K562 (cell line): ENCODE measurements around the gene CZIB. TPM values are rescaled to one million over a fixed set of nuclear protein-coding genes. Genes with fewer than 3 reads are reported as not detected.
A peak's percentile ranks its signal among the peaks of the same experiment; 100 is the strongest.

Source experiments
- ATAC-seq: fragments of 200-7000 bp; cut with Tn5 transposase; 3 replicates; pipeline ENCODE4 v1.9.1; 2020; ENCODE audit warnings: moderate library complexity
- BruUV-seq: library from RNA; stranded (reverse); fragments of 400-500 nt; replicated peaks from 2 replicates; lab custom pipeline; 2021; lab: Mats Ljungman, UMichigan
- CTCF ChIA-PET: fragments of 300-600 bp; formaldehyde crosslinking; extraction: SDS; loops from one replicate; lab custom pipeline; 2021; ENCODE audit warnings: low intra/inter-chr PET ratio; lab: Yijun Ruan, JAX
- POLR2A ChIA-PET: fragments of 300-600, 350-650 bp; sonication (Branson Sonifier 250); formaldehyde crosslinking; extraction: SDS; loops from one replicate; lab custom pipeline; 2021; ENCODE audit warnings: antibody characterized with exemption, inconsistent platforms; lab: Yijun Ruan, JAX
- DNase-seq, 4 experiments: peaks; one replicate each; pipeline versions ENCODE4 v3.0.0 to v3.0.0-alpha.2; 2011 to 2018; ENCODE audit warnings: low spot score in 3 of 4, mixed read lengths in 3 of 4; ENCODE audit errors: extremely low read depth in 1 of 4
- FAIRE-seq: peaks from 2 replicates; lab custom pipeline; 2011; peaks lifted over from hg19 to GRCh38; lab: Jason Lieb, UNC
- H2AFZ ChIP-seq: 2 replicates; pipeline ENCODE4 v1.6.0; 2011; ENCODE audit warnings: low read depth, low read length, control low read depth, inconsistent platforms
- H3K27ac ChIP-seq: fragments of 200-600 bp; 3 replicates; pipeline ENCODE4 v1.8.0; 2011; ENCODE audit warnings: low read depth, mild to moderate bottlenecking, control low read depth, inconsistent platforms, low read length, moderate library complexity, mixed read lengths; ENCODE audit errors: extremely low read depth
- H3K27me3 ChIP-seq, 2 experiments: fragments of 300-600 bp in 1 of 2; 2 replicates in 1 of 2; 3 replicates in 1 of 2; pipeline versions ENCODE4 v1.6.0 to v1.8.0; 2011; ENCODE audit warnings: inconsistent platforms in 2 of 2, low read length in 2 of 2, mild to moderate bottlenecking in 1 of 2, mixed read lengths in 1 of 2, moderate library complexity in 1 of 2; ENCODE audit not compliant: control insufficient read depth in 2 of 2, insufficient read depth in 2 of 2
- H3K36me3 ChIP-seq: fragments of 300-600 bp; 3 replicates; pipeline ENCODE4 v1.8.0; 2011; ENCODE audit warnings: mild to moderate bottlenecking, low read length, inconsistent platforms; ENCODE audit not compliant: control insufficient read depth, insufficient read depth
- H3K4me1 ChIP-seq, 2 experiments: fragments of 200-600 bp in 1 of 2; replicated peaks in 1 of 2; 2 replicates in 1 of 2; 3 replicates in 1 of 2; pipeline versions ENCODE4 v1.5.1 to v1.8.0; 2011; ENCODE audit warnings: inconsistent platforms in 2 of 2, low read length in 2 of 2, mild to moderate bottlenecking in 1 of 2, mixed read lengths in 1 of 2, moderate library complexity in 1 of 2; ENCODE audit not compliant: control insufficient read depth in 2 of 2, insufficient read depth in 2 of 2
- H3K4me2 ChIP-seq: 2 replicates; pipeline ENCODE4 v1.6.1; 2011; ENCODE audit warnings: low read length, control low read depth, inconsistent platforms, mixed read lengths; ENCODE audit not compliant: insufficient read depth
- H3K4me3 ChIP-seq: fragments of 200-600 bp; sonication (generic), shearing (Covaris generic); 2 replicates; pipeline ENCODE4 v1.5.1; 2016; ENCODE audit warnings: control low read depth, inconsistent platforms
- H3K79me2 ChIP-seq: fragments of 200-600 bp; 3 replicates; pipeline ENCODE4 v1.8.0; 2011; ENCODE audit warnings: low read length, inconsistent platforms; ENCODE audit not compliant: control insufficient read depth, insufficient read depth
- H3K9ac ChIP-seq, 2 experiments: 2 replicates each; pipeline versions ENCODE4 v1.6.0 to v1.6.1; 2011; ENCODE audit warnings: low read depth in 2 of 2, low read length in 2 of 2, control low read depth in 1 of 2, inconsistent platforms in 1 of 2, mild to moderate bottlenecking in 1 of 2, mixed read lengths in 1 of 2; ENCODE audit not compliant: insufficient read depth in 1 of 2
- H3K9me1 ChIP-seq: one replicate; pipeline ENCODE4 v1.6.0; 2011; ENCODE audit warnings: inconsistent platforms, mild to moderate bottlenecking, low read length, moderate library complexity; ENCODE audit not compliant: control insufficient read depth, insufficient read depth
- H3K9me3 ChIP-seq: replicated peaks from 2 replicates; pipeline ENCODE4 v1.5.1; 2011; ENCODE audit warnings: low read depth, low read length, inconsistent platforms; ENCODE audit not compliant: control insufficient read depth, insufficient read depth
- H4K20me1 ChIP-seq: replicated peaks from 2 replicates; pipeline ENCODE4 v1.6.1; 2011; ENCODE audit warnings: low read length, inconsistent platforms, mixed read lengths; ENCODE audit not compliant: control insufficient read depth, insufficient read depth
- CREM ChIP-seq: IDR thresholded peaks from 2 replicates; pipeline ENCODE4 v1.6.1; 2014; ENCODE audit warnings: antibody characterized with exemption, low read depth
- GTF2A2 ChIP-seq: IDR thresholded peaks from 2 replicates; pipeline ENCODE4 v1.6.1; 2016; ENCODE audit warnings: mild to moderate bottlenecking, missing genetic modification characterization, missing compliant biosample characterization
- MLLT1 ChIP-seq, 2 experiments: fragments of 450-650 bp; IDR thresholded peaks; 2 replicates each; pipeline ENCODE4 v1.6.1; 2016
- THAP12 ChIP-seq: fragments of 250-450 bp; sonication (Bioruptor Pico); IDR thresholded peaks from 2 replicates; pipeline ENCODE4 v1.9.0; 2021; ENCODE audit warnings: mild to moderate bottlenecking, inconsistent platforms
- ZBTB40 ChIP-seq, 2 experiments: fragments of 450-650 bp in 1 of 2; sonication (generic) in 1 of 2; formaldehyde crosslinking in 1 of 2; IDR thresholded peaks; 2 replicates each; pipeline versions ENCODE4 v1.7.1 to v1.9.0; 2016 to 2022; ENCODE audit warnings: inconsistent platforms in 1 of 2, mild to moderate bottlenecking in 1 of 2, missing genetic modification reagents in 1 of 2
- WGBS: fragments of 100-300 bp; shearing (Covaris generic); methylation state at CpG from one replicate; pipeline ENCODE4 v1.1.6; 2016; ENCODE audit warnings: low coverage, mixed read lengths; ENCODE audit not compliant: insufficient coverage; ENCODE audit errors: missing lambda C conversion rate; 5-methylcytosine and 5-hydroxymethylcytosine counted together
- in situ Hi-C: fragments of 300-500 bp; cut with MboI; formaldehyde crosslinking; loops from 4 replicates; pipeline ENCODE4 v1.15.0; 2018; ENCODE audit warnings: inconsistent platforms, mixed read lengths
- intact Hi-C: fragments of 100-400 bp; cut with micrococcal nuclease; formaldehyde crosslinking; loops from 2 replicates; pipeline ENCODE4 v1.14.2; 2022
- polyA plus RNA-seq, 8 experiments: library from polyadenylated mRNA; depleted of rRNA in 4 of 8; stranded (reverse) in 5 of 8; unstranded in 3 of 8; fragments of >200 nt; fragmentation: Nextera tagmentation in 2 of 8; fragmentation: Illumina TruSeq in 1 of 8; extraction: Ambion mirVana in 2 of 8; extraction: Trizol in 1 of 8; gene quantifications; 2 replicates each; pipeline versions ENCODE4 v1.2.1 to v1.2.3, GENCODE V29; 2011 to 2014; ENCODE audit warnings: inconsistent platforms in 1 of 8, missing spikeins in 1 of 8
- total RNA-seq, 7 experiments: library from RNA; depleted of rRNA in 6 of 7; stranded (reverse); fragments of >200 nt in 6 of 7; fragmentation: Illumina TruSeq in 2 of 7; extraction: Trizol in 2 of 7; gene quantifications; 2 replicates each; pipeline versions ENCODE4 v1.2.1 to v1.2.3, GENCODE V29; 2011 to 2021; ENCODE audit warnings: low replicate concordance in 1 of 7

CZIB gene
- total and polyA plus RNA-seq, 9 of the 15 experiments (the other 6 are each of a cell fraction or from before 2014, with no cell fraction given): 52.6 to 111 (median 80.0) TPM

DNA sequence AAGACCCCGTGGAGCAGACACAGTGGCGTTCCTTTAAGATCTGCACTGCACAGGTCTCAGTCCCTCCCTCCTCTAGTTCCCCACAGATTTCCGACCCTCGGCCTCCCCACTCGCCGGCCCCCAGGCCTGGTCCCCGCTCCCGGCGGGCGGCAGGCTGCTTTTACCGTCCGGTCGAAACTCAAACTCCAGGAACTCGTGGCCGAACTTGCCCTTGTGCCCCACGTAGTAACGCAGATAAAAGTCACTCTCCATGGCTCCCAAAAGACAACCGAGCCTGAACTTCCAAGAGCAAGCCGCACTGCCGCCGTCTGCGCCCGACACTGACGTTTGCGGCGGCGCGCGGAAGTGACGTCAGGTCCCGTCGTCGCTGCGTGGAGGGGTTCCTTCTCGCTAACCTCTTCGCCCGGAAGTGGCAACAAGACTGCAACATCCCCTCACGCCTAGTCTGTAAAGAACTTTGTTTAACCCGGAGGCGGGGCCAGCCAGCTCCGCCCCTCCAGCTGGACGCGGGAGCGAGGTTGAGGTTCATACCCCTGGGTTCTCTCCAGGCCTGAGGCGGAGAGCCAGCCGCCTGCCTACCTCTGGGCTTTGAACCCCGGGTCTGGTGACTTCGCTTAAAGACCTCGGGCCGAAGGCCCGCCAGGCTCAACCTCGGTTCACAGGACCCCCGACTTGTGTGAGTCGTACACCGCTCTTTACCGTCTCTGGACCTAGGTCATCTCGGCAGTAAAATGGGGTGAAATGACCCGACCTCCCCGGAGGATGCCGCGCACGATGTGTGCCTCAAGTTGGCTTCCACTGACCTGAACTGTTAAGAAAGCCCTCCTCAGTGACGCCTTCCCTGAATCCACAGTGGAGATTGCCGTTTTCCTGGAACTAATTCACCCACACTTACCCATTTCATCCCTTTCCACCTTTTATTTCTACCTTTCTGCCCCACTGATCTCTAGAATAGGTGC is 18.0 kb upstream of the CZIB start, which contains the start of gene MAGOH:
MAGOH (minus strand) TSS at position 322 of the 959 bp plus-strand sequence; CDS start at position 252, 70 bp downstream.
- H3K4me1 ChIP-seq: peaks cover 12 to 14% of the 10 kb centered on the region in 2 experiments; a peak in 3 of 5 replicates
- H3K9me3 ChIP-seq: no peaks in the 10 kb centered on the region; the same call in 1 of the 2 replicates
- in situ Hi-C loops: no loop called here
- peak within 1 kb of the TSS; percentile 100 for H3K4me2 ChIP-seq
- peak; percentile 94 for FAIRE-seq
- peak within 1 kb of the TSS; percentile 83 for H3K27ac ChIP-seq
- BruUV-seq: TSS peak; percentile 97
- 20% methylated on average over 63 of the region's 64 CpGs for WGBS
- H3K79me2 ChIP-seq: peaks cover 36% of the 10 kb centered on the region
- POLR2A ChIA-PET: interaction anchor here (0.6 to 1.9 kb wide), 7 partner anchors 9 to 1105 kb away, joined by 3 to 21 read pairs (median 4); no protein-coding TSS in a partner anchor
- H2AFZ ChIP-seq: peak within 1 kb of the TSS; percentile 85
- no peaks in the 10 kb centered on the region for H3K9me1 ChIP-seq
- H3K36me3 ChIP-seq: peaks cover 33% of the 10 kb centered on the region
- H3K9ac ChIP-seq: peak within 1 kb of the TSS; percentile 91 to 95
- peak; percentile 99 for ATAC-seq
- 0 out of 2 replicates have a peak, but pooled peaks cover 4% of the 10 kb centered on the region for H4K20me1 ChIP-seq
- H3K27me3 ChIP-seq: no peaks in the 10 kb centered on the region
- intact Hi-C loops: no loop called here
- peak within 1 kb of the TSS; percentile 88 for H3K4me3 ChIP-seq
- DNase-seq: peak; percentile 97 to 98 (median 97)
- CTCF ChIA-PET: interaction anchor here (0.6 kb wide), 1 partner anchor 523 kb away, joined by 3 read pairs; no protein-coding TSS in a partner anchor
- TF ChIP-seq THAP12 (peak; percentile 40; the same call in 1 of the 2 replicates), ZBTB40 (IDR thresholded peaks at IDR 0.05) (peak; percentile 97), ZBTB40 (CRISPR knock-in tag; IDR thresholded peaks at IDR 0.05) (no peak), GTF2A2 (tag) (no peak), CREM (peak; percentile 100), MLLT1 (IDR thresholded peaks at IDR 0.05) (peak; percentile 77 to 96; a peak in 3 of 4 replicates)
